K562 (cell line): ENCODE data around the gene SOCS3. TPM values are rescaled to one million over a fixed set of nuclear protein-coding genes. Genes with fewer than 3 reads are reported as not detected.

Experiments used
- ATAC-seq: fragments of 200-7000 bp; cut with Tn5 transposase; 3 replicates; pipeline ENCODE4 v1.9.1; 2020; ENCODE audit warnings: moderate library complexity
- BruUV-seq: library from RNA; stranded (reverse); fragments of 400-500 nt; replicated peaks from 2 replicates; lab custom pipeline; 2021; lab: Mats Ljungman, UMichigan
- CTCF ChIA-PET: fragments of 300-600 bp; formaldehyde crosslinking; extraction: SDS; loops from one replicate; lab custom pipeline; 2021; ENCODE audit warnings: low intra/inter-chr PET ratio; lab: Yijun Ruan, JAX
- POLR2A ChIA-PET: fragments of 300-600, 350-650 bp; sonication (Branson Sonifier 250); formaldehyde crosslinking; extraction: SDS; loops from one replicate; lab custom pipeline; 2021; ENCODE audit warnings: antibody characterized with exemption, inconsistent platforms; lab: Yijun Ruan, JAX
- DNase-seq, 4 experiments: peaks; one replicate each; pipeline versions ENCODE4 v3.0.0 to v3.0.0-alpha.2; 2011 to 2018; ENCODE audit warnings: low spot score in 3 of 4, mixed read lengths in 3 of 4; ENCODE audit errors: extremely low read depth in 1 of 4
- FAIRE-seq: peaks from 2 replicates; lab custom pipeline; 2011; peaks lifted over from hg19 to GRCh38; lab: Jason Lieb, UNC
- H2AFZ ChIP-seq: 2 replicates; pipeline ENCODE4 v1.6.0; 2011; ENCODE audit warnings: low read depth, low read length, control low read depth, inconsistent platforms
- H3K27ac ChIP-seq: fragments of 200-600 bp; 3 replicates; pipeline ENCODE4 v1.8.0; 2011; ENCODE audit warnings: low read depth, mild to moderate bottlenecking, control low read depth, inconsistent platforms, low read length, moderate library complexity, mixed read lengths; ENCODE audit errors: extremely low read depth
- H3K27me3 ChIP-seq, 2 experiments: fragments of 300-600 bp in 1 of 2; 2 replicates in 1 of 2; 3 replicates in 1 of 2; pipeline versions ENCODE4 v1.6.0 to v1.8.0; 2011; ENCODE audit warnings: inconsistent platforms in 2 of 2, low read length in 2 of 2, mild to moderate bottlenecking in 1 of 2, mixed read lengths in 1 of 2, moderate library complexity in 1 of 2; ENCODE audit not compliant: control insufficient read depth in 2 of 2, insufficient read depth in 2 of 2
- H3K36me3 ChIP-seq: fragments of 300-600 bp; 3 replicates; pipeline ENCODE4 v1.8.0; 2011; ENCODE audit warnings: mild to moderate bottlenecking, low read length, inconsistent platforms; ENCODE audit not compliant: control insufficient read depth, insufficient read depth
- H3K4me1 ChIP-seq, 2 experiments: fragments of 200-600 bp in 1 of 2; replicated peaks in 1 of 2; 2 replicates in 1 of 2; 3 replicates in 1 of 2; pipeline versions ENCODE4 v1.5.1 to v1.8.0; 2011; ENCODE audit warnings: inconsistent platforms in 2 of 2, low read length in 2 of 2, mild to moderate bottlenecking in 1 of 2, mixed read lengths in 1 of 2, moderate library complexity in 1 of 2; ENCODE audit not compliant: control insufficient read depth in 2 of 2, insufficient read depth in 2 of 2
- H3K4me2 ChIP-seq: 2 replicates; pipeline ENCODE4 v1.6.1; 2011; ENCODE audit warnings: low read length, control low read depth, inconsistent platforms, mixed read lengths; ENCODE audit not compliant: insufficient read depth
- H3K4me3 ChIP-seq: fragments of 200-600 bp; sonication (generic), shearing (Covaris generic); 2 replicates; pipeline ENCODE4 v1.5.1; 2016; ENCODE audit warnings: control low read depth, inconsistent platforms
- H3K79me2 ChIP-seq: fragments of 200-600 bp; 3 replicates; pipeline ENCODE4 v1.8.0; 2011; ENCODE audit warnings: low read length, inconsistent platforms; ENCODE audit not compliant: control insufficient read depth, insufficient read depth
- H3K9ac ChIP-seq, 2 experiments: 2 replicates each; pipeline versions ENCODE4 v1.6.0 to v1.6.1; 2011; ENCODE audit warnings: low read depth in 2 of 2, low read length in 2 of 2, control low read depth in 1 of 2, inconsistent platforms in 1 of 2, mild to moderate bottlenecking in 1 of 2, mixed read lengths in 1 of 2; ENCODE audit not compliant: insufficient read depth in 1 of 2
- H3K9me1 ChIP-seq: one replicate; pipeline ENCODE4 v1.6.0; 2011; ENCODE audit warnings: inconsistent platforms, mild to moderate bottlenecking, low read length, moderate library complexity; ENCODE audit not compliant: control insufficient read depth, insufficient read depth
- H3K9me3 ChIP-seq: replicated peaks from 2 replicates; pipeline ENCODE4 v1.5.1; 2011; ENCODE audit warnings: low read depth, low read length, inconsistent platforms; ENCODE audit not compliant: control insufficient read depth, insufficient read depth
- H4K20me1 ChIP-seq: replicated peaks from 2 replicates; pipeline ENCODE4 v1.6.1; 2011; ENCODE audit warnings: low read length, inconsistent platforms, mixed read lengths; ENCODE audit not compliant: control insufficient read depth, insufficient read depth
- C11orf30 ChIP-seq: fragments of 450-650 bp; IDR thresholded peaks from 2 replicates; pipeline ENCODE4 v1.6.1; 2016; ENCODE audit warnings: low read depth, mild to moderate bottlenecking
- CBX2 ChIP-seq: fragments of 200-600 bp; sonication (generic); IDR thresholded peaks from one replicate; pipeline ENCODE4 v1.6.1; 2012; ENCODE audit warnings: mild to moderate bottlenecking, low read length, inconsistent platforms; ENCODE audit not compliant: insufficient read depth, poor library complexity, severe bottlenecking
- CEBPB ChIP-seq: fragments of 450-650 bp; IDR thresholded peaks from 2 replicates; pipeline ENCODE4 v1.6.1; 2016; ENCODE audit warnings: missing genetic modification characterization, missing compliant biosample characterization
- CEBPG ChIP-seq, 3 experiments: fragments of 200-800 bp in 1 of 3; sonication (Bioruptor generic) in 1 of 3; sonication (generic) in 1 of 3; formaldehyde crosslinking in 1 of 3; IDR thresholded peaks in 2 of 3; conservative IDR thresholded peaks in 1 of 3; 2 replicates each; pipeline versions ENCODE4 v1.6.1 to v1.8.0; 2016 to 2022; ENCODE audit warnings: missing compliant biosample characterization in 2 of 3, missing genetic modification characterization in 2 of 3, mild to moderate bottlenecking in 1 of 3, missing genetic modification reagents in 1 of 3
- ELF2 ChIP-seq: fragments of 250-450 bp; sonication (Bioruptor Pico); IDR thresholded peaks from 2 replicates; pipeline ENCODE4 v1.5.0; 2021; ENCODE audit warnings: mild to moderate bottlenecking
- GTF2A2 ChIP-seq: IDR thresholded peaks from 2 replicates; pipeline ENCODE4 v1.6.1; 2016; ENCODE audit warnings: mild to moderate bottlenecking, missing genetic modification characterization, missing compliant biosample characterization
- HMG20B ChIP-seq: fragments of 250-450 bp; sonication (Bioruptor Pico); IDR thresholded peaks from 2 replicates; pipeline ENCODE4 v1.5.0; 2021; ENCODE audit warnings: mild to moderate bottlenecking
- MAFG ChIP-seq: fragments of 450-650 bp; conservative IDR thresholded peaks from 2 replicates; pipeline ENCODE4 v1.6.1; 2016; ENCODE audit warnings: missing genetic modification characterization, missing compliant biosample characterization
- NFIX ChIP-seq: fragments of 250-450 bp; sonication (Bioruptor Pico); IDR thresholded peaks from 2 replicates; pipeline ENCODE4 v1.4.0; 2020; ENCODE audit warnings: low read depth, mild to moderate bottlenecking, moderate library complexity
- SAFB ChIP-seq: fragments of 200-400 bp; formaldehyde crosslinking; IDR thresholded peaks from 2 replicates; pipeline ENCODE4 v1.6.1; 2017; ENCODE audit warnings: low read depth, low read length, borderline replicate concordance
- SREBF2 ChIP-seq: sonication (generic); formaldehyde crosslinking; IDR thresholded peaks from 2 replicates; pipeline ENCODE4 v1.4.0; 2020; ENCODE audit warnings: mild to moderate bottlenecking, missing genetic modification reagents
- ZNF165 ChIP-seq: fragments of 250-450 bp; sonication (Bioruptor Pico); IDR thresholded peaks from 2 replicates; pipeline ENCODE4 v1.4.0; 2020; ENCODE audit warnings: borderline replicate concordance
- ZNF24 ChIP-seq: fragments of 450-650 bp; IDR thresholded peaks from 2 replicates; pipeline ENCODE4 v1.6.1; 2016
- ZNF316 ChIP-seq: fragments of 450-650 bp; IDR thresholded peaks from 2 replicates; pipeline ENCODE4 v1.6.1; 2016
- ZNF77 ChIP-seq: fragments of 250-450 bp; sonication (Bioruptor Pico); IDR thresholded peaks from 2 replicates; pipeline ENCODE4 v1.5.0; 2020
- WGBS: fragments of 100-300 bp; shearing (Covaris generic); methylation state at CpG from one replicate; pipeline ENCODE4 v1.1.6; 2016; ENCODE audit warnings: low coverage, mixed read lengths; ENCODE audit not compliant: insufficient coverage; ENCODE audit errors: missing lambda C conversion rate; 5-methylcytosine and 5-hydroxymethylcytosine counted together
- in situ Hi-C: fragments of 300-500 bp; cut with MboI; formaldehyde crosslinking; loops from 4 replicates; pipeline ENCODE4 v1.15.0; 2018; ENCODE audit warnings: inconsistent platforms, mixed read lengths
- intact Hi-C: fragments of 100-400 bp; cut with micrococcal nuclease; formaldehyde crosslinking; loops from 2 replicates; pipeline ENCODE4 v1.14.2; 2022
- polyA plus RNA-seq, 8 experiments: library from polyadenylated mRNA; depleted of rRNA in 4 of 8; stranded (reverse) in 5 of 8; unstranded in 3 of 8; fragments of >200 nt; fragmentation: Nextera tagmentation in 2 of 8; fragmentation: Illumina TruSeq in 1 of 8; extraction: Ambion mirVana in 2 of 8; extraction: Trizol in 1 of 8; gene quantifications; 2 replicates each; pipeline versions ENCODE4 v1.2.1 to v1.2.3, GENCODE V29; 2011 to 2014; ENCODE audit warnings: inconsistent platforms in 1 of 8, missing spikeins in 1 of 8
- total RNA-seq, 7 experiments: library from RNA; depleted of rRNA in 6 of 7; stranded (reverse); fragments of >200 nt in 6 of 7; fragmentation: Illumina TruSeq in 2 of 7; extraction: Trizol in 2 of 7; gene quantifications; 2 replicates each; pipeline versions ENCODE4 v1.2.1 to v1.2.3, GENCODE V29; 2011 to 2021; ENCODE audit warnings: low replicate concordance in 1 of 7
- TF ChIP-seq, protein P1 (sequence below): fragments of 450-650 bp; formaldehyde crosslinking; IDR thresholded peaks from 2 replicates; pipeline ENCODE4 v1.4.0; 2020; ENCODE audit warnings: mild to moderate bottlenecking, moderate library complexity

The SOCS3 gene
- total and polyA plus RNA-seq, 9 of the 15 experiments (the other 6 are each of a cell fraction or from before 2014, with no cell fraction given) = 0.56 to 38.9 (median 13.7) TPM

DNA sequence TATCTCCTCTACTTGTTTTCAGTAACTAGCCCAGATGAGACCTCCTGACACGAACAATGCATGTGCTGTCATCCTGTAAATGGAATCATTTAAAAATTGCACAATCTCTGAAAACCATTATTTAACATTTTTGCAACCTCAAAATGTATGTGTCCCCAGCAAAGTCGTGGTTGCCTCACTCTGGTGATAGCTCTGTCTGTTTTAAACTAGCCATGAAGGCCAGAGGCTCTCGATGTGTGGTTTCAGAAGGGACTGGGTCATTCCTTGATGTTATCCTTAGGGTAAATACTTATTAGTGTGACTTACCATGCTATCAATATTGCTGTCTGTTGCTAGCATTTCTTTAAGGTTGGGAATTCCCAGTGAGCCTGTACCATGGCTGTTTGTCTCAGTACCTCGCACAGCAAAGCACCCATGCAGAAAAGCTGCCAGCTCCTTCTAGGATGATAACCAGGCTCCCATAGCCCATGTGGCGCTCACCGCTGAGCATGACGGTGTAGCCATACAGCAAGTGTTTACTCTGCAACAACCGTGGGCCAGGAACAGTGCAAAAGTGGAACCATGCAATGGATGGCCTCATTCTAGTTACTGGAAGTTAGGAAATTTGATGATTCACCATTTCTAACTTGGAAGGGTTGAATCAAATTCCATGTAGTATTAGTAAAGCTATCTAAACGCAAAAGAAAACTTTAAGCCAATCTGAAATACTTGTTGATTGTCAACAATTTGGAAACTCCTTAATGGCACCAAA is 15.7 kb upstream of the SOCS3 start:
- H4K20me1 ChIP-seq = no peaks in the 10 kb centered on the region
- H3K9me1 ChIP-seq = peaks cover 4% of the 10 kb centered on the region
- ChIA-PET CTCF (no interaction called here), POLR2A (interaction anchor here (0.5 to 1.4 kb wide), 3 partner anchors 10 to 195 kb away, joined by 3 to 4 read pairs (median 3); no protein-coding TSS in a partner anchor)
- H3K4me2 ChIP-seq = no peak overlapping the region
- no peak overlapping the region for H2AFZ ChIP-seq
- in situ Hi-C loops (no loop called here), intact Hi-C loops (no loop called here)
- H3K36me3 ChIP-seq = peaks cover 6% of the 10 kb centered on the region; the same call in 1 of the 3 replicates
- H3K79me2 ChIP-seq = peaks cover 22% of the 10 kb centered on the region
- no peaks in the 10 kb centered on the region for H3K9me3 ChIP-seq
- FAIRE-seq (no peak), DNase-seq (no peak), ATAC-seq (no peak)
- peaks cover 0 to 6% of the 10 kb centered on the region in 2 experiments; a peak in 2 of 5 replicates for H3K27me3 ChIP-seq
- H3K27ac ChIP-seq = no peak overlapping the region
- 34% methylated on average over 9 of the region's 9 CpGs for WGBS
- H3K4me3 ChIP-seq = no peak overlapping the region
- peaks cover 10 to 18% of the 10 kb centered on the region in 2 experiments for H3K4me1 ChIP-seq
- no peak overlapping the region for H3K9ac ChIP-seq
- TF ChIP-seq ZNF24 (no peak), SAFB (no peak), CBX2 (no peak), SREBF2 (CRISPR knock-in tag) (no peak), CEBPG (CRISPR knock-in tag; IDR thresholded peaks at IDR 0.05) (0 out of 2 replicates have a peak, but pooled peaks have one; percentile 29), CEBPG (tag; conservative IDR thresholded peaks at IDR 0.05 in 1 of 2, IDR thresholded peaks at IDR 0.05 in 1 of 2) (peak; percentile 80 to 81), NFIX (CRISPR knock-in tag) (no peak), GTF2A2 (no peak), HMG20B (CRISPR knock-in tag) (no peak), ZNF165 (CRISPR knock-in tag) (no peak), ZNF316 (peak; percentile 80), CEBPB (peak; percentile 83), MAFG (tag) (peak; percentile 48), ZNF77 (CRISPR knock-in tag) (no peak), ELF2 (no peak), C11orf30 (peak; percentile 78)
- TF ChIP-seq, protein P1, sequence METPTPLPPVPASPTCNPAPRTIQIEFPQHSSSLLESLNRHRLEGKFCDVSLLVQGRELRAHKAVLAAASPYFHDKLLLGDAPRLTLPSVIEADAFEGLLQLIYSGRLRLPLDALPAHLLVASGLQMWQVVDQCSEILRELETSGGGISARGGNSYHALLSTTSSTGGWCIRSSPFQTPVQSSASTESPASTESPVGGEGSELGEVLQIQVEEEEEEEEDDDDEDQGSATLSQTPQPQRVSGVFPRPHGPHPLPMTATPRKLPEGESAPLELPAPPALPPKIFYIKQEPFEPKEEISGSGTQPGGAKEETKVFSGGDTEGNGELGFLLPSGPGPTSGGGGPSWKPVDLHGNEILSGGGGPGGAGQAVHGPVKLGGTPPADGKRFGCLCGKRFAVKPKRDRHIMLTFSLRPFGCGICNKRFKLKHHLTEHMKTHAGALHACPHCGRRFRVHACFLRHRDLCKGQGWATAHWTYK (CRISPR knock-in tag) = no peak
- no TSS peak for BruUV-seq
